CD4-positive, alpha-beta T cell treated with Interleukin-6 at 100 ng/mL for 8 hours (primary cell): ENCODE measurements around the gene SPECC1.
"Not testable (repeated sequence)": the region's sequence is repeated elsewhere in the genome, so short reads cannot be mapped to it uniquely, and the experiment has no call there.

Experiments used
- DNase-seq: peaks from one replicate; pipeline ENCODE4 v3.0.0-alpha.2; 2020; ENCODE audit warnings: mixed read lengths, low spot score

Gene SPECC1

GRCh38 chr17:20068445-20068844 lies 59.3 kb downstream of the SPECC1 start:
- no peak for DNase-seq

- DNase-seq = no peak
Observed at GRCh38 chr17:20071824-20072691, 62.9 kb downstream of the SPECC1 start.

- DNase-seq = no peak
Observed at GRCh38 chr17:20072692-20072992, 63.5 kb downstream of the SPECC1 start.

- DNase-seq = peak; percentile 39
Observed at GRCh38 chr17:20073055-20073979, 64.2 kb downstream of the SPECC1 start.

- no peak for DNase-seq
Observed at GRCh38 chr17:20074001-20074400, 64.8 kb downstream of the SPECC1 start.

GRCh38 chr17:20074489-20074888 lies 65.3 kb downstream of the SPECC1 start:
- DNase-seq = no peak

GRCh38 chr17:20076137-20076536 lies 67.0 kb downstream of the SPECC1 start:
- not testable (repeated sequence) for DNase-seq

GRCh38 chr17:20077978-20078685 lies 69.0 kb downstream of the SPECC1 start:
- no peak for DNase-seq

- DNase-seq = no peak
Observed at GRCh38 chr17:20080513-20080912, 71.4 kb downstream of the SPECC1 start.

- DNase-seq = no peak
Observed at GRCh38 chr17:20083156-20083859, 74.1 kb downstream of the SPECC1 start.

GRCh38 chr17:20084621-20085282 lies 75.6 kb downstream of the SPECC1 start:
- DNase-seq = no peak

- no peak for DNase-seq
Observed at GRCh38 chr17:20085283-20085845, 76.2 kb downstream of the SPECC1 start.

- no peak for DNase-seq
Observed at GRCh38 chr17:20086416-20087076, 77.4 kb downstream of the SPECC1 start.

GRCh38 chr17:20087538-20088250 lies 78.5 kb downstream of the SPECC1 start:
- DNase-seq = no peak

GRCh38 chr17:20089756-20090547 lies 80.8 kb downstream of the SPECC1 start:
- DNase-seq = no peak

GRCh38 chr17:20091174-20092029 lies 82.2 kb downstream of the SPECC1 start:
- DNase-seq = no peak

- DNase-seq = no peak
Observed at GRCh38 chr17:20092261-20092867, 83.2 kb downstream of the SPECC1 start.
